Stimulated activated CD4-positive, alpha-beta T cell treated with anti-CD3 and anti-CD28 coated beads, Interleukin-1b, Interleukin-23, amount 100 ng/mL, for 1 hour (primary cell): ENCODE data around the gene TP53I11.
A peak's percentile ranks its signal among the peaks of the same experiment; 100 is the strongest.

Experiments
- DNase-seq, 2 donors: peaks; one replicate each; pipeline ENCODE4 v3.0.0-alpha.2; 2020; ENCODE audit warnings: low read depth in 2 of 2

The TP53I11 gene

DNA sequence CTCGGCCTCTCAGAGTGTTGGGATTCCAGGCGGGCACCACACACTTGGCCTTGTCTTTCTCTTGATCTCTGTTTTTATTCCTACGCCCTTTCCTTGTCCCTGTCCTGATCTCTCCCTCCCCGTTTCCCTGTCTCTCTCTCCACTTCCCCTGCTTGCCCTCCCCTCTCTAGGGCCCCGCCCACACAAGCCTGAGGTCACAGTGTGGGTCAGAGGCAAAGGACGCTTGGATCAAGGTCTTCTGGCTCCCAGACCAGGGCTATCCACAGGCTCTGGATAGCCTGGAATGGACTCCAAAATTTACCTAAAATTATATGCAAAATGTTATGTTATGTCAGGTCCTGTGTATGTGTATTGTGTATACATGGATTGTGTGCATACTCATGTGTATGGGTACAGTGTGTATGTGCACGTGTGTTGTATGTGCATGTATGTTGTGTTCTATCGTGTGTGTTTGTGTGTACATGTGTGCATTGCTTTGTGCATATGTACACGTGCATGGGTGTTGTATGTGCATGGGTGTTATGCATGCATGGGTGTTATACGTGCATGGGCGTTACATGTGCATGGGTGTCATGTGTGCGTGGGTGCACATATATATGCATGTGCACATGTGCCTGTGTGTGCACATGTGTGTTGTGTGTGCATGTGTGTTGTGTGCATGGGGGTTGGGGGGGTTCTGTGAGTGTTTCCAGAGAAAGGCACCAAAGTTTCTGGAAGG lies 38.3 kb downstream of the TP53I11 start:
- no peak for DNase-seq

DNA sequence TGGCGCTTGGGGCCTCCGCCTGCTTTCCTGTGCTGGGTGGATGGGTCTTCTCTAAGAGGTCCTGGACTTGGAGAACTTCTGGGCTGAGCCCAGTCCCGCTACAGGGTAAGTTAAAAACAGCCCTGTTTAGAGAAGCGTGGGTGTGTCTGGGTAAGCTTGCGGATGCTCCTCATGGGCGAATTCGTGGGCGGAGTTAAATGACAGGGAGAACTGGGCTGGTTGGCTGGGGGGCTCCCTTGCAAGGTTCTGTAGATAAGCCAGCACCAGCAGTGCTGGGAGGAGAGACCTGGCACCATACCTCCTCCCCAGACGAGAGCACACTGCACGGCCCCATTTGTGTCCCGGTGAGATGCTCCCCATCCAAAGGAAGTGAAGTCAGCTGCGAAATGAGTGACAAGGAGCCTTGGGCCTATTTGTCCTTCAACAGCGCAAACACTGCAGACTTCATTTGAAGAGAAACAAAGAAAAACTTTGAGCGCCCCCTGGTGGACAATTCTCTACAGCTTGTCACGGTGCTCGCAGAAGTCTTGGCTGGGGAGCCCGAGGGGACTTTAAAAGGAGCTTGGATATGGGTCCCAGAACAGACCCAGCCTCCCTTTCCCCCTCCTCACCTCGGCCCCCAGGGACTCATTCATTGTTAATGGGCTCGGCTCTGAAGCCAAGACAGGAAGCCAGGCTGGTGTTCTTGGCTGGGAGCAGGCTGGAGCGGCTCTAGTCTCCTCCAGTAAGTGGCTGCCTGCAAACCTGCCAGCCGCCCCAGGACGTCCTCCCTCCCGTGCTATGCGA lies 39.5 kb downstream of the TP53I11 start:
- DNase-seq: peak; percentile 74 to 83

DNA sequence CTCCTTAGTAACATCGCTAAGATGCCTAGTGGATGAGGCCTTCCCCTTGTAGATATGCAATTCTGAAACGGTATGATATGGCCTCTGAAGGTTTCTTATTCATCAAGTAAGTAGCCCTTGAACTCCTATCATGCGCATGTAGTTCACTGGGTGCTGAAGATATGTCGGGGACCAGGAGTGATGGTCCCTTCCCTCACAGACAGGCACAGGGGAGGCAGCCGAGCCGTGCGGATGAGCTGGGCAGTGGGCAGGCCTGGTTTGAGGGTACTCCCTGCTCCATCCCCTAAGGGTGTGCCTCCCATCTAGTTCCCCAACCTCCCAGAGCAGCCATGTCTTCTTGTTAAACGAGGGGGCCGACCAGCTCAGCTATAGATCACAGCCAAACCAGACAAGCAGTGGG lies 40.1 kb downstream of the TP53I11 start:
- no peak for DNase-seq

DNA sequence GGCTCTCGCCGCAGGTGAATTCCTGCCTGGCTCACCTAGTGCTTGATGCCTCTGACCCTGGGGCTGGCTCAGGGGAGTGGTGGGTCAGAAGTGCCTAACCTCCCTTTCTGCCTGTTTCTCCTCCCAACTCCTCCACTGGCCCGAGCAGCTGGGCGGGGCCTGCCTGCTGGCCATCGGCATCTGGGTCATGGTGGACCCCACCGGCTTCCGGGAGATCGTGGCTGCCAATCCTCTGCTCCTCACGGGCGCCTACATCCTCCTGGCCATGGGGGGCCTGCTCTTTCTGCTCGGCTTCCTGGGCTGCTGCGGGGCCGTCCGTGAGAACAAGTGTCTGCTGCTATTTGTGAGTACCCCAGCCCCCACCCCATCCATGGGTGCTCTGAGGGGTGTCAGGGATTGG lies 41.1 kb downstream of the TP53I11 start:
- no peak for DNase-seq

DNA sequence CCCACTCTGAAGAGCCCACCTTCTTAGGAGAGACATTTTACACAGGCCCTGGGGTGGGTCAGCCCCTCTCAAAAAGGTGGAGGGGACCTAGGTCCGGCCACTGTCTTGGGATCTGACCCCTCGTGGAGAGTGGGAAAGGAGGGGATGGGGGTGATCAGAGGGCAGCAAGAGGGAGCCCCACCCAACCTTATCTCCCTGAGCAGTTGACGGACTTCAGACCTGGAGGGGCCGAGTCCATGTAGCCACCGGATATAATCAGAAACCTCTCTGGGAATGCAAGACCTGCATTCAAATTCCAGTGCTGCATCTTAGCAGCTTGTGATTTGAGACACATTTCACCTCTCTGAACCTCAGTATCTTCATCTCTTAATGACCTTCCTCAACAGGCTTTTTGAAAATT lies 44.0 kb downstream of the TP53I11 start:
- DNase-seq: no peak

DNA sequence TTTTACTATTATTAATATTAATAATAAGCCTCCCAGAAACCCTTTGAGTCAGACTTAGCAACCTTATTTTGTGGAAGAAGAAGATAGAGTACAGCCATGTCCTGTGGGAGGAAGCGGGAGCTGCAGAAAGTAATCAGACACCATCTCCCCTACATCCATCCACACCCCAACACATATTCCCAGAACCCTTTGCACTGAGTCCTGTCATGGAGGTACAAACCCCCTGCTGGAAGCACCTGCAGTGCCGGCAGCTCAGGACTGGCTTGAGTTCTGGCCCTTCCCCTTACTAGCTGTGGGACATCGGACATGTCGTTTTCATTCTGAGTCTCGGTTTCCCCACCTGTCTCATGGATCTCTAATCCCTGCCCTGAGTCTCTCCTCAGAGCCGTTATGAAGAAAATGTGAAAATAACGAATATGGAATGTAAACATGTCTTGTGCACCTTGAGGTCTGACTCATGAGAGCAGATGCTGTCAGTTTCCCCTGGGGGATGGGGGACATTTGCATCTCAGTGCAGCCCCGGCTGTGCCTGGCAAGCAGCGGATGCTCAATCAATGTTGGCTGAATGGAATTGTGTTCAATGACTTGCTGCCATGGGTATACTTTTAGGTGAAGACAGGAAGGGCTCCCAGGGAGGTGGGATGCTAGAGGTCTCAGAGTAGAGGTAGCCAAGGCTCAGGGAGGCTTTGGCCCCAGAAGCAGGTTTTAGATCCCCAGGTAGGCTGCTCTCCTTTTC lies 45.4 kb downstream of the TP53I11 start:
- DNase-seq: no peak

DNA sequence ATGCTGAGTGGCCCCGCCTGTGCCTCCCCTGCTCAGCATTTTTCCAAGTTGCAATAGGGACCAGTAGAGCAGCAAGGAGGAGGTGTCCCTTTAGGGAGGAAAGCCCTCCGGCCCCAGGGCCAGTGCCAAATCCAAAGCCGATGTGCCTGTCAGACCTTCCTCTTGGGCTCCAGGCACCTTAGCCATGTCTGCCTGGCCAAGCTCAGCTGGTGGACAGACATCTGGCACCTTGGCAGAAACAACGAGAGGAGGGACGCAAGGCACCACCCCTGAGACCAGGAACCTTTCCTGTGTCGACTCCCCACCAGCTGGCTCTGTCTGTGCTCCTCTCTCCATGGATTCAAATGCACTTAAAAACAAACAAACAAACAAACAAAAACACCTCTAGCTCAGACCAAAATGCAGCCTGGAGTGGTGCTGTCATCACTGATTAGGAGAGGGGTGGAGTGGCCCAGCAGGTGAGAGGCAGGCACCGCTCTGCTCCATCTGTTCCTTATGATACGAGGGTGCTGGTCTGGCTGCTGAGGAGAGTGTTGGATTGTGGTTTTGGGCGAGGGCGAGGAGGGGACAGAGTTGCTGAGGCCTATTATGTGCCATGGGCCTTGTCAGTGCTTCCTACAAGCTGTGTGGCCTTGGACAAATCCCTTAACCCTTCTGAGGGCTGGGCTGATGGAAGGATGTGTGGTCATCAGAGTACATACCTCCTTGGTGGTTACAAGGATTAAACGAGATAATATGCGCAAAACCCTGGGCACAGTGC lies 46.2 kb downstream of the TP53I11 start:
- no peak for DNase-seq

DNA sequence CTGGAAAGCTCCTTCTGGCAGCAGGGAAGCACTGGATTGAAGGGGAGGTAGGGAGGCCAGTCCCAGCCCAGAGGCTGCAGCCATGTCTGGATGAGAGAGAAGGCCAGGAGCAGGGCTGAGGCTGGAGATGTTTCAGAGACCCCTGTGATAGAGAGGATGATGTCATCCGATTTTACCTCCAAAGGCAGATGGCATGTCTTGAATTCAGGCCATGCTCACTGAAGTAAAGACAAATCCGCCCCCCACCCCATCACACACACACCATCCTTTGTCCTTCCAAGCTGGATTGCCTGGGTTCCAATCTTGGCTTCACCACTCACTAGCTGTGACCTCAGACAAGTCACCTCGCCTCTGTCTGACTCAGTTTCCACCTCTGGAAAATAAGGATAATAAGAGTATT lies 47.2 kb downstream of the TP53I11 start:
- DNase-seq: no peak

DNA sequence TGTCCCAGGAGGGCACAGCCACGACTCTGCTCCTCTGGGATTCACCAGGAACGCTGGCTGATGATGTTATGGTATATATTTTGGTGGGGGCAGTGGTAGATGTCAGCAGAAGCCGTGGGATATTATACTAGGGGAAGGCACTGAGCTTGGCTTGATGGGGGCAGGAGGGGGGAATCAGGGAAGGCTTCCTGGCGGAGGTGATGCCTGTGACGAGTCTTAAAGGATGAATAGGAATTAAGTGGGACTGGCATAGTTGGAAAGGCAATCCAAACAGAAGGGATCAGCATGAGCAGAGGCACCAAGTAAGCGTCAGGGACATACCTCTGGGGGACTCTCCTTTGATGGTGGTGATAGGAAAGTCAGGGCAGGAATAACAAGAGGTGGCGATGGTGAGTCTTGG lies 47.6 kb downstream of the TP53I11 start:
- no peak for DNase-seq

DNA sequence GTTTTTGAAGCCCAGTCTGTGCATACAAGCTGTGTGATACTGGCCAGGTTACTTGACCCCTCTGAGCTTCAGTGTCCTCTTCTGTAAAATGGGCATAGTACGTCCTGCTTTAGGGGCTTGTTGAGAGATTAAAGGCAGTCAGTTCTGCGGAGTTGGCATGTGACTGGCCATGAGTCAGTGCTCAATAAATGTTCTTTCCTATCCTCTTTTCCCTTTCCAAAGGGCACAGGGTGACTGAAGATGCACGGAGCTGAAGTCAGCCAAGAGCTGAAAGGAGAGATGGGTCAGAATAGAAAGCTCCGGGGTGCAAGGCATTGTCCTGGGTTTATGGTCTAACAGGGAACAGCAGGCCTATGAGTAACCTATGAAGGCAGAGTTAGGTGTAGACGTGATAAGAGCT lies 48.9 kb downstream of the TP53I11 start:
- no peak for DNase-seq

DNA sequence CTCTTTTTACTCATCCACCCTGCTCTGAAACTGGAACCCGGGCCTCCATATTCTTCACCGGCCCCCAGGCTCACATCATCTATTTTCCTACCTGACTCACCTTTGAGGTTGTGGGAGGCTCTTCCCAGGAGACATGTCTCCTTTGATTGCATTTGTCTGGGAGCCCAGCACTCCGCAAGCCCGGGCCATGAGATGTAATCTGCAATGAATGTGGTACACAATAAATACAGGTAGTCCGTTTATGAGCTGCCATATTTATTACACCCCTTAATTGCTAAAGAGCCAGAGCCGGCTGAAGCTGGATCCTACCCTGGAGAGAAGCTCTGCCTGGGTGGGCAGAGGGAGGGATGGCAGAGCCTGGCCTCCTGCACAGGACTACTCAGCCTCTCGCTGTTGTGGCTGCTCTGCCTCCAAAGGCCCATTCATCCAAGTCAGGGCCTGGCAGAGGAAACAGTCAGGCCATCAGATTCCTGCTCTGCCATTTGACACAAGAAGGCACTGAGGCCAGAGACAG lies 49.5 kb downstream of the TP53I11 start:
- no peak for DNase-seq

DNA sequence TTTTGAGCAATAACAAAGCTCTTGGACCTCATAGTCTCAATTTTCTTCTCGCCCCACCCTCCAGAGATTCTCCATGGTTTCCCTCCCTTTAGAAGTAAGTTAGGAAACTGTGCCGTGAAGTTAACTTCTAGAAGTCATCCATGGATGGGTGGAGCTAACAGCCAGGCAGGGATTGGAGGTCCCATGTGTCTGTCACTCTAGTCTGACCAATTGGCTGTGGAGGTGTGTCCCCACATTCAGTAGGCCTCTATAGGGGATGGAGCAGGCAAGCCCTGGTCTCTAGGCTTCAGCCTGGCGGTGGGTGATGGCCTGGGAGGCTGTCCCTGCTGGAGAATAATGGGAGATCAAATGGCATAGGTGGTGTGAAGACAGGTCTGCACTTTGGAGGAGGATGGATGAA lies 50.7 kb downstream of the TP53I11 start:
- DNase-seq: no peak

DNA sequence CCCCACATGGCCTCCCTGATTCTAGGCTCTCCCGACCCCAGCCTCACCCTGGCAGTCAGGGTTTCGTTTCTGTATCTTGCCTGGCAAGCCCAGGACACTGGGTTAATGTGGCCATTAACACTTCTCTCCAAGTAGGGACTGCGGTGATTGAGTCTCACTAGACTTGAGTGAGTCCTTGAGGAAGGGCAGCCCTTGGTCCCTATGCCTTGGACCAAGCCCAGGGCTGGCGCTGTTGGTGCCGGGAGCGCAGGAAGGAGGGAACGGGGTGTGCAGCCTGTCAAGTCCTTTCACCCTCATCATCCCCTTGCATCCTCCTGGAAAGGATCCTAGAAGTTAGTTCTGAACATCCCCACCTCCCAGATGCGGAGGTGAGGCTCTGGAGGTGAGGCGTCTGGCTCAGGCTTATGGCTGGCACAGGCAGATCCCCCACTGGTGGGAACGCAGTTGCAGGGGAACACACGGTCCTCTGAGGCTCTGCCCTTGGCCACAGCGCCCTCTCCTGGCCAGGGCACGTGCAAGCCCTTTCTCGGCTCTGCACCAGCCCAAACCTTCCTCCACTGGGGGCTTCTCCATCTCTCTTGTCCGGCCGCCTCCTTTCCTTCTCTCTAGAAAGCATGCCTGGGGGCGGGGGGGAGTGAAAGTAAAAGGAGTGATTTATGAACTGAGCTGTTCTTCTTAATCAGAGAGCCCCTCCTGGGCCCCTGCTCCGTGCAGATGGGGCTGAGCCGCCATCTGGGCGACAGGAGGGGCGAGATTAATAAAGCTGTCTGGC lies 56.7 kb downstream of the TP53I11 start:
- DNase-seq: peak; percentile 24 to 36

DNA sequence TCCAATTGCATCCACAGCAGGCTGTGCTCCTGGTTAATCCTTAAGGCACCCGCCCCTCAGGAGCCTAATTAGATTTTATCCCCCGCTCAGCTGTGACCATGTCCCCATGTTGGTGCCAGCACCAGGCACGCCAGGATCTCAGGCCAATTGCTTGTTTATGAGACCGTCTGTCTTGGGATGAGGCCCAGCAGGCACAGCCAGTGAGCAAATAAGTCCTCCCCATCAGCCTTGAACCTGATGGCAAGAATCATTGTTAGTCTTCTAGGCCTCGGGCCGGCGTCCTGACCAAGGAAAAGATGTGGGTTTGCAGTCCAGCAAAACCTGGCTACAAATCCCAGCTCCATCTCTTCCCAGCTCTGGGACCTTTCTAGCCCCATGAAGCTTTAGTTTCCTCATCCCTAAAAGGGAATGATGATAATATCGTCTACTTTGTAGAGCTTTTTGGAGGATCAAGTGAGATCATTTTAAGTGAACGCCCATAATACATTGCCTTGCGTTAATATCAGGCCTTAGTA lies 57.3 kb downstream of the TP53I11 start:
- no peak for DNase-seq

DNA sequence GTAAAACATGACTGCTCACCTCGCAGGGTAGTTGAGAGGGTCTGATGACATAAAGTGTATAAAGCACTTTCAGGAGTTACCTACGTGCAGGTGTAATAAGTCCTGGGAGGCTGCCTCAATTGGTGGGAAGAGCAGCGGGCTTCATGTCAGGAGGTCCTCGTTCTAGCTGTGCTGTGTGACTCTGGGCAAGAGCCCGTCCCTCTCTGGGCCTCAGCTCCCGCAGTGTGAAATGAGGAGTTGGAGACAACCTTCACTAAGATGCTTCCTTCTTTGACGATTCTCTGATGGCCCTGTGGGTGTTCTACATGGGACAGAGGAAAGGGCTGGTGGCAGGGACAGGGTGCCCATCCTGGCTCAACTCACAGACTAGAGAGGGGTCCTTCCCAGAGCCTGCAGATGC lies 57.8 kb downstream of the TP53I11 start:
- DNase-seq: no peak

DNA sequence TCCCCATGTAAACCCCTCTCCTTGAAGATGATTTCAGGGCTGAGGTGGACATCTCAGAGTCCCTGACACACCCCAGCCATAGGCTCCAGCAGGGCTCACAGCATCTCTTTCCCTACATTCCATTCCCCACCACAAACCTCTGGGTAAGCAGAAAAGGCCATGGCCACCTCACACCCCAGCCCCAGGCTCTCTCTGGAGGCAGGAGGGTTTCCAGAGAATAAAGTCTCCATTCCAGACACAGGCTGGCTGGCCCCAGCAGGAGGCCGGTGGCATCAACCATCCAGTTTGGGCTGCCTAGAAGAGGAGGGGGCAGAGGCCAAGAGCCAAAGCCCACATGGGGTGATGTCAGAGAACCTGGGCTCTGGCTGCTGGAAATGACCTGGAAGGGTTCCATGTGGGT lies 61.4 kb downstream of the TP53I11 start:
- DNase-seq: no peak

DNA sequence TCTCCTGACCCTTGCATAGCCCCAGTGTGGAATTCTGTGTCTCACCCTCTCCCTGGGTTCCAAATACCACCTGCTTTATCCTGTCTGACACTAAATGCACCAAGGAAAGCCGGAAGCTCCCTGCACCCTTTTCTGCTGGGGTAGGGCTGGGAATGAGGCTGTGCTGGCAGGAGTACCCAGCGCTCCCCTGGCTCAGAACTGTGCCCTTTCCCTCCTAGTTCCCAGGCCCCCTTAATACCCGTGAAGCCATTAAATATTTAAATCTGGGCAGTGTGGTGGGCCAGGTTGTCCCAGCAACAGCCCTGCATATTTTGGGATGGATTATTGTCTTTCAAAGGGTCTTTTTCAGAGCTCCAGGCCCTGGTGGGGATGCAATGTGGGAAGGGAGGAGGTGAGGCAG lies 63.0 kb downstream of the TP53I11 start:
- DNase-seq: no peak

DNA sequence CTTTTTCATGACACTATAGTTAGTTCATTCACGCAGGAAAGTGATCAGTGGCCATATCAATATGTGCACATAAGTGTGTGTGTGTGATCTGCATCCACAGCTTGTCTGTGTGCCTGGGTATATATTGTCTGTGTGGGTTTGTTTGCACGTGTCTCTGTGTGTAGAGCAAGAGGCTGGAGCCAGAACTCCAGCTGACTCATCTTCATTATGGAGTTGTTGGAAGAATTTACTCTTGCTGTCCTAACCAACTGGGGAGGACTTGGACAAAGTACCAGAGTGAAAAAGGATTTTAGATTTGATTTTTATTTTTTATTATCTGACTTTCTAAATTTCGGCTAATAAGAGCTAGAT lies 63.9 kb downstream of the TP53I11 start:
- DNase-seq: no peak

DNA sequence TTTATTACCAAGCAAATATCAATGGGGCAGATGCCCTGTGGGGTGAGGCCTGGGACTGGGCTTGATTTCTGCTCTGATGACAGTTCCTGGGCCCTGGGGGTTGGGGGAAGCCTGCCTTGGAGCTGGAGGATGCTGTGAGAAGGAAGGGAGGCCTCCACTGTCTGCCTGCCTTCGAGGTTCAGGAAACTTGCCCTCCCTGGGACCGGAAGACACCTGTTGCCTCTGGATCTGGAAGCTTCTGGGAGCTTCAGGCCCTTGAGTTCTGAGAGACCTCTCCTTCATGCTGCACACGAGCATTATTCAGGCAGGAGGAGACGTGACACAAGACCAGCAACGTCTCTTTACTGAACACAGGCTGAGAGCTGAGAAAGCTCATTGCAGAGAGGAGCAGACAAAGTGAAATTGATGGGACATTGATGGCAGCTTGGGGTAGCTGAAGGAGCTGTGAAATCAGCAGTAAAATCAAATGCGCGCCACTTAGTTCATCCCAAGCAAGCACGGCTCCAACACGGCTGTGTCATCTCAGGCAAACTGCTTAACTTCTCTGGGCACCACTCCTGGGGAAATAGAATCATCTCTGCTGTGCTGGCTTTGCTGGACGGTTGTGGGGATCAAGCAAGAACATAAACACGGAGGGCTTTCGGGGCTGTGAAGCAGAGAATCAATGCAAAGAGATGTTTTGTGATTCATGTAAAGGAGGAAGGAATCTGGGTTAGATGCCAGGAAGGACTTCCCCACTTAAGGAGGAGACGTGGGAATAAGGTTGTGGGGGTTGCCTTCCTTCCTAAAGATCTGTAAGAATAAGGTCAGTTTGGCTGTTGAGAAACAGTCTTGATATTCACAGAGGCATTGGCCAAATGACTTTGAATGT lies 64.5 kb downstream of the TP53I11 start:
- no peak for DNase-seq
